ENCODE measurements around the gene BCL2L11. TPM values are rescaled to one million over a fixed set of nuclear protein-coding genes. Genes with fewer than 3 reads are reported as not detected.

BCL2L11 gene
- total and polyA plus RNA-seq, 9 of the 15 experiments (the other 6 are each of a cell fraction or from before 2014, with no cell fraction given) = 2.2 to 18.8 (median 5.0) TPM

GRCh38 chr2:111121828-111122630 lies 1.3 kb downstream of the BCL2L11 start (continued):
- TF ChIP-seq TAF1 (IDR thresholded peaks at IDR 0.05; ENCODE audit: control insufficient read depth, extremely low read depth, insufficient read depth, low read length, severe bottlenecking) = peak; percentile 44
- TF ChIP-seq ZNF184 (CRISPR knock-in tag; IDR thresholded peaks at IDR 0.05) = no peak
- no peak for TF ChIP-seq NR2C1 (IDR thresholded peaks at IDR 0.05)
- peak; percentile 37; the same call in 1 of the 2 replicates for TF ChIP-seq NR2C1 (tag; IDR thresholded peaks at IDR 0.05)
- no peak for TF ChIP-seq ZNF655 (CRISPR knock-in tag; IDR thresholded peaks at IDR 0.05)
- TF ChIP-seq ARHGAP35 (IDR thresholded peaks at IDR 0.05; ENCODE audit: partially characterized antibody) = peak; percentile 29
- peak; percentile 75 for TF ChIP-seq HMGN3 (IDR thresholded peaks at IDR 0.05; ENCODE audit: borderline replicate concordance, extremely low read depth, insufficient read length, low read depth, low read length)
- TF ChIP-seq UBTF (IDR thresholded peaks at IDR 0.05; ENCODE audit: borderline replicate concordance in 1 of 2, low read depth in 2 of 2, low read length in 2 of 2) = peak in 1 of 2 experiments; percentile 73; a peak in 1 of 4 replicates
- 0 out of 2 replicates have a peak, but pooled peaks have one; percentile 20 for TF ChIP-seq ZBTB40 (IDR thresholded peaks at IDR 0.05)
- TF ChIP-seq ZBTB40 (CRISPR knock-in tag; IDR thresholded peaks at IDR 0.05) = no peak
